Cerebellar nuclear complex (tissue), 1 donor: Measurements from ENCODE around the gene MIA.
"Not testable (repeated sequence)": the region's sequence is repeated elsewhere in the genome, so short reads cannot be mapped to it uniquely, and the experiment has no call there.

ENCODE experiments used
- DNase-seq, 2 experiments: peaks; one replicate each; lab custom pipeline; 2025; lab: John Stamatoyannopoulos, UW

MIA gene

DNA sequence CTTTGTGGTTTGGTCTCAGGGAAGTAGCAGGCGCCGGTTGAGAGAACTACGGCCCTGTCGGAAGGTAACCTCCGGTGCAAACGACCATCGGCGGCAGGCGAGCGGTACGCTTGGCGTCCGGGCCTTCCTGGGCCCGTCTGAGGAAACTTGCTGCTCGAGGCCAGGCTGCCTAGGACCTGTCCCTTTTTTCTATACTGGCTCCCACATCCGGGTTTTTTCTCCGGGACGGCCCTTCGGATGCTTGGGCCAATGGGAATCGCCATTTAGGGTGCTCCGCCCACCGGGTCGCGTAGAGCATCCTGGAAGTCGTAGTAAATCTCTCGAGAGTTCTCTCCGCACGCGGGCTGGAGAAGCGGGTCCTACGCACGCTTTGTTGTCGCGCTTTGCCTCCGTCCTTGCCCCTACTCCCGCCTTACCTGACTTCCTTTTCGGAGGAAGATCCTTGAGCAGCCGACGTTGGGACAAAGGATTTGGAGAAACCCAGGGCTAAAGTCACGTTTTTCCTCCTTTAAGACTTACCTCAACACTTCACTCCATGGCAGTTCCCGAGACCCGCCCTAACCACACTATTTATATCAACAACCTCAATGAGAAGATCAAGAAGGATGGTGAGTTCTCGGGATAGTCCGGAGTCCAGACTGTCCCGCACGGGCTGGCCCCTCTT, 24.3 kb upstream of the MIA start, which contains the start of gene SNRPA:
Gene SNRPA (plus strand): TSS at position 330 of the 664 bp plus-strand sequence. CDS start 206 bp downstream, at position 536.
- DNase-seq: peak; percentile 74 to 96

DNA sequence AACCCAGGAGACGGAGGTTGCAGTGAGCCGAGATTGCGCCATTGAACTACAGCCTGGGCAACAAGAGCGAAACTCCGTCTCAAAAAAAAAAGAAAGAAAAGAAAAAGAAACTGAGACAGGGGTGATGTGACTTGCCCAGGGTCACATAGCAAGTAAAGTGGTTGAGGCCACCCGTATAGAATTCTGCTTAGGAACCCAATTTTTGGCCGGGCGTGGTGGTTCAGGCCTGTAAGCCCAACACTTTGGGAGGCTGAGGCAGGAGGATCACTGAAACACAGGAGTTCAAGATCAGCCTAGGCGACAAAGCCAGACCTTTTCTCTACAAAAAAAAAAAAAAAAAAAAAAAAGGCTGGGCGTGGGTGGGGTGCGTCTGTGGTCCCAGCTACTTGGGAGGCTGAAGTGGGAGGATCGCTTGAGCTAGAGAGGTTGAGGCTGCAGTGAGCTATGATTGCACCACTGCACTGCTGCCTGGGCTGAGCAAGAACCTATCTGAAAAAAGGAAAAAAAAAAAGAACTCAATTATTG, 23.0 kb upstream of the MIA start:
- no peak for DNase-seq

GRCh38 chr19:40754611-40755247, 20.6 kb upstream of the MIA start:
- no peak for DNase-seq

DNA sequence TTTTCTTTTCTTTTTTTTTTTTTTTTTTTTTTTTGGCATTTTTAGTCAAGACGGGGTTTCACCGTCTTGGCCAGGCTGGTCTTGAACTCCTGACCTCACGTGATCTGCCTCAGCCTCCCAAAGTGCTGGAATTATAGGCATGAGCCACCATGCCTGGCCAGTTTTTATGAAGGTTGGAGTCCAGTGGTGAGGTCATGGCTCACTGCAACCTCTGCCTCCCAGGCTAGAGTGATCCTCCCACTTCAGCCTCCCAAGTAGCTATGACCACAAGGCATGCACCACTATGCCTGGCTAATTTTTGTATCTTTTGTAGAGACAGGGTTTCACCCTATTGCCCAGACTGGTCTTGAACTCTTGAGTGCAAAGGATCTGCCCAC, 20.1 kb upstream of the MIA start:
- no peak for DNase-seq

GRCh38 chr19:40755791-40756190, 19.5 kb upstream of the MIA start:
- DNase-seq: no peak

GRCh38 chr19:40756502-40757110, 18.7 kb upstream of the MIA start:
- no peak for DNase-seq

DNA sequence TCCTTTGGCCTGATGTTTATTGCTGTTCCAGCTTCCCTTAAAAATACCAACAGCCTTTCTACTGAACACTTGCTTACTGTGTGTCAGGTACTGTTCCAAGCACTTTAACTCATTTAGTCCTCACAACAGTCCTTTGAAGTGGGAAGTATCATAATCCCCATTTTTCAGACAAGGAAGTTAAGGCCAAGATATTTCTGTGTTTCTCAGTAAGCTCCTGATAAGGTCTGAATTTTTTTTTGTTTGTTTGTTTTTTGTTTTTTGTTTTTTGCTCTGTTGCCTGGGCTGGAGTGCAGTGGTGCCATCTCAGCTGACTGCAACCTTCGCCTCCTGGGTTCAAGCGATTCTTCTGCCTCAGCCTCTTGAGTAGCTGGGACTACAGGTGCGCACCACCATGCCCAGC, 16.8 kb upstream of the MIA start:
- DNase-seq: no peak

GRCh38 chr19:40759352-40759751, 16.0 kb upstream of the MIA start:
- no peak for DNase-seq

GRCh38 chr19:40762754-40763470, 12.4 kb upstream of the MIA start:
- no peak for DNase-seq

- no peak for DNase-seq
Observed at GRCh38 chr19:40763526-40763925, 11.8 kb upstream of the MIA start.

- DNase-seq: no peak
Observed at GRCh38 chr19:40763963-40764362, 11.4 kb upstream of the MIA start.

DNA sequence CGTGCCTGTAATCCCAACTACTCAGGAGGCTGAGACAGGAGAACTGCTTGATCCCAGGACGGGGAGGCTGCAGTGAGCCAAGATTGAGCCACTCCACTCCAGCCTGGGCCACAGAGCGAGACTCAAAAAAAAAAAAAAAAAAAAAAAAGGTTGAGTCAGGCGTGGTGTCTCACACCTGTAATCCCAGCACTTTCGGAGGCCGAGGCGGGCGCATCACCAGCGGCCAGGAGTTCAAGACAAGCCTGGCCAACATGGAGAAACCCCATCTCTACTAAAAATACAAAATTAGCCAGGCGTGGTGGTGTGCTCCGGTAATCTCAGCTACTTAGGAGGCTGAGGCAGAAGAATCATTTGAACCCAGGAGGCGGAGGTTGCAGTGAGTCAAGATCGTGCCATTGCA, 8.9 kb upstream of the MIA start:
- not testable (repeated sequence) for DNase-seq

DNA sequence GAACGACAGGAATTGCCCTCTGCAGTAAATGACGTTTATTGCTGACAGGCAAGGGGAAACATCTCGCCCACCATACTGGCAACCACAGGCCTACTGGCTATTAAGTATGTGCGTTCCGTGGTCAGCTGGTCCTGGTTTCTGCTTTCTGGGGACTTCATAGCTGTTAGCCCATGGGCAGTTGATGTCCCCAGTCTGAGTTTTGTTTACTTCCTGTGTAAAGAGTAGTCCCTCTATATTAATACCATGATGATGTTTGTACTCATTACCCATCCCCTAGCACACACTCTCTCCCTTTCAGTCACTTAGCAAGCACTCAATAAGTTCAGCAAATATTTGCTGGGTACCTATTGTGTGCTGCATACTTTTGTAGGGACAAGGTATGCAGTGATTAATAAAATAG, 6.5 kb upstream of the MIA start:
- no peak for DNase-seq

- not testable (repeated sequence) for DNase-seq
Observed at GRCh38 chr19:40771101-40771862, 4.0 kb upstream of the MIA start.

DNA sequence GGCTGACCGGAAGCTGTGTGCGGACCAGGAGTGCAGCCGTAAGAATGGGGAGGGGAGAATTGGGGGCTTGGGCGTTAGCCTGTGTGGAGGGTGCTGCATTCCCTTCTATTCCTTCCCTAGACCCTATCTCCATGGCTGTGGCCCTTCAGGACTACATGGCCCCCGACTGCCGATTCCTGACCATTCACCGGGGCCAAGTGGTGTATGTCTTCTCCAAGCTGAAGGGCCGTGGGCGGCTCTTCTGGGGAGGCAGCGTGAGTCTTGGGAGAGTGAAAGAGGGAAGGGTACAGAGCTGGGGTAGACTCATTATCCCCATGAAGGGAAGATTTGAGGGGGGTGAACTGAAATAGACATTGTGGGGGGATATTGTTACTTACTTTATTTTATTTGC, 306 bp downstream of the MIA start:
- DNase-seq: no peak

- DNase-seq: no peak
Observed at GRCh38 chr19:40776364-40776763, 1.0 kb downstream of the MIA start.

DNA sequence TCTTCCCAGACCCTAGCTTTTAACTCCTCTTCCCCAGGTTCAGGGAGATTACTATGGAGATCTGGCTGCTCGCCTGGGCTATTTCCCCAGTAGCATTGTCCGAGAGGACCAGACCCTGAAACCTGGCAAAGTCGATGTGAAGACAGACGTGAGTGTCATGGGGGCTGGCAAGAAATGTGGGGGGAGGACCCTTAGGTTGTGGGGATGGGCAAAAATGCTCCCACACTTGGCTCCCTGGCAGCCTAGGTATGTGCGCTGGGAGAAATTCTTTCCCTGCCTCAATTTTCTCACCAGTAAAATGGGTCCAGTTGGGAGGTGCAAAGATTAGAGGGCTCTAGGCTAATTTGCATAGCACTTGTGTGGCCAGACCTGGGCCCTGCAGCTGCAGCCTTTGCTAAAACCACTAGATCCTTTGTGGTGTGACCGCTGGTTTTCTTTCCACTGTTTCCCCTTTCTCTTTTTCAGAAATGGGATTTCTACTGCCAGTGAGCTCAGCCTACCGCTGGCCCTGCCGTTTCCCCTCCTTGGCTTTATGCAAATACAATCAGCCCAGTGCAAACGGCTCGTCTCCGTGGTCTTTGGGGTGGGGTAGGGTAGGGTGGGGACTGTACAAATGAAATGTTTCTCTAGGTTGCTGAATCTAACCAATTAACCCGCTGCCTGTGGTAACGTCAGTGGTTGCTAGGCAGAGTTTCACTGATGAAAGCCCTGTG, 1.8 kb downstream of the MIA start:
- peak; percentile 66 to 84 for DNase-seq

- DNase-seq: no peak
Observed at GRCh38 chr19:40777645-40777936, 2.3 kb downstream of the MIA start.

- DNase-seq: peak; percentile 92 to 98
Observed at GRCh38 chr19:40777937-40778705, 2.8 kb downstream of the MIA start, which contains the start of gene RAB4B. RAB4B (plus strand) TSS chr19:40778247; CDS start chr19:40778376, 129 bp downstream.

GRCh38 chr19:40778706-40779284, 3.5 kb downstream of the MIA start:
- no peak for DNase-seq
